ENCODE data around the gene DLGAP1.

The DLGAP1 gene

DNA sequence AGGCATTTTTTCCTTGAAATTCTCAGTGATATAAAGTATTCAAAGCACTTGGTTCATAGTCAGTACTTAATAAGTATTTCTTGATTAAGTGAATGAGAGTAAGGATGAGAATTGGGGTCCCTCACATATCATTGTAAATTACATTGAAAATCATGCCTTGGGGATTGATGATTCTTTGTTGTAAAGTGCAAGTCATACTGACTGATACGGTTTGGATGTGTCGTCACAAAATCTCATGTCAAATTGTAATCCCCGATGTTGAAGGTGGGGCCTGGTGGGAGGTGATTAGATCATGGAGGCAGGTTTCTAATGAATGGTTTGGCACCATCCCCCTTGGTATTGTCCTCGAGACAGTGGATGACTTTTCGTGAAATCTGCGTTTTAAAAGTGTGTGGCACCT, 385.9 kb downstream of the DLGAP1 start:
- TF ChIP-seq, protein P1, sequence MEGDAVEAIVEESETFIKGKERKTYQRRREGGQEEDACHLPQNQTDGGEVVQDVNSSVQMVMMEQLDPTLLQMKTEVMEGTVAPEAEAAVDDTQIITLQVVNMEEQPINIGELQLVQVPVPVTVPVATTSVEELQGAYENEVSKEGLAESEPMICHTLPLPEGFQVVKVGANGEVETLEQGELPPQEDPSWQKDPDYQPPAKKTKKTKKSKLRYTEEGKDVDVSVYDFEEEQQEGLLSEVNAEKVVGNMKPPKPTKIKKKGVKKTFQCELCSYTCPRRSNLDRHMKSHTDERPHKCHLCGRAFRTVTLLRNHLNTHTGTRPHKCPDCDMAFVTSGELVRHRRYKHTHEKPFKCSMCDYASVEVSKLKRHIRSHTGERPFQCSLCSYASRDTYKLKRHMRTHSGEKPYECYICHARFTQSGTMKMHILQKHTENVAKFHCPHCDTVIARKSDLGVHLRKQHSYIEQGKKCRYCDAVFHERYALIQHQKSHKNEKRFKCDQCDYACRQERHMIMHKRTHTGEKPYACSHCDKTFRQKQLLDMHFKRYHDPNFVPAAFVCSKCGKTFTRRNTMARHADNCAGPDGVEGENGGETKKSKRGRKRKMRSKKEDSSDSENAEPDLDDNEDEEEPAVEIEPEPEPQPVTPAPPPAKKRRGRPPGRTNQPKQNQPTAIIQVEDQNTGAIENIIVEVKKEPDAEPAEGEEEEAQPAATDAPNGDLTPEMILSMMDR (IDR thresholded peaks at IDR 0.05; ENCODE audit: low read depth, low read length), result no peak
- no peak for DNase-seq (ENCODE audit: low read depth in 2 of 2)
- no peak overlapping the region for H3K4me3 ChIP-seq (replicated peaks in 1 of 2; ENCODE audit: low read depth in 2 of 2, low read length in 2 of 2)

- peak; percentile 65 to 67 for DNase-seq (ENCODE audit: low read depth in 2 of 2)
- no peak overlapping the region for H3K4me3 ChIP-seq (replicated peaks in 1 of 2; ENCODE audit: low read depth in 2 of 2, low read length in 2 of 2)
- TF ChIP-seq, protein P1 (IDR thresholded peaks at IDR 0.05; ENCODE audit: low read depth, low read length), result peak; percentile 85
Measured at GRCh38 chr18:4068552-4069158, 386.5 kb downstream of the DLGAP1 start.

- TF ChIP-seq, protein P1 (IDR thresholded peaks at IDR 0.05; ENCODE audit: low read depth, low read length), result no peak
- DNase-seq (ENCODE audit: low read depth in 2 of 2), result no peak
Measured at GRCh38 chr18:4063545-4063944, 391.6 kb downstream of the DLGAP1 start.

GRCh38 chr18:4060427-4061281, 394.5 kb downstream of the DLGAP1 start:
- DNase-seq (ENCODE audit: low read depth in 2 of 2), result peak in 1 of 2 donors; percentile 5
- H3K4me3 ChIP-seq (replicated peaks in 1 of 2; ENCODE audit: low read depth in 2 of 2, low read length in 2 of 2), result no peak overlapping the region
- TF ChIP-seq, protein P1 (IDR thresholded peaks at IDR 0.05; ENCODE audit: low read depth, low read length), result no peak

More at GRCh38 chr18:4063545-4063944, 391.6 kb downstream of the DLGAP1 start:
- H3K4me3 ChIP-seq (replicated peaks in 1 of 2; ENCODE audit: low read depth in 2 of 2, low read length in 2 of 2), result no peak overlapping the region

- no peak overlapping the region for H3K4me3 ChIP-seq (replicated peaks in 1 of 2; ENCODE audit: low read depth in 2 of 2, low read length in 2 of 2)
- TF ChIP-seq, protein P1 (IDR thresholded peaks at IDR 0.05; ENCODE audit: low read depth, low read length), result no peak
- no peak for DNase-seq (ENCODE audit: low read depth in 2 of 2)
Measured at GRCh38 chr18:4058179-4058578, 396.9 kb downstream of the DLGAP1 start.

DNA sequence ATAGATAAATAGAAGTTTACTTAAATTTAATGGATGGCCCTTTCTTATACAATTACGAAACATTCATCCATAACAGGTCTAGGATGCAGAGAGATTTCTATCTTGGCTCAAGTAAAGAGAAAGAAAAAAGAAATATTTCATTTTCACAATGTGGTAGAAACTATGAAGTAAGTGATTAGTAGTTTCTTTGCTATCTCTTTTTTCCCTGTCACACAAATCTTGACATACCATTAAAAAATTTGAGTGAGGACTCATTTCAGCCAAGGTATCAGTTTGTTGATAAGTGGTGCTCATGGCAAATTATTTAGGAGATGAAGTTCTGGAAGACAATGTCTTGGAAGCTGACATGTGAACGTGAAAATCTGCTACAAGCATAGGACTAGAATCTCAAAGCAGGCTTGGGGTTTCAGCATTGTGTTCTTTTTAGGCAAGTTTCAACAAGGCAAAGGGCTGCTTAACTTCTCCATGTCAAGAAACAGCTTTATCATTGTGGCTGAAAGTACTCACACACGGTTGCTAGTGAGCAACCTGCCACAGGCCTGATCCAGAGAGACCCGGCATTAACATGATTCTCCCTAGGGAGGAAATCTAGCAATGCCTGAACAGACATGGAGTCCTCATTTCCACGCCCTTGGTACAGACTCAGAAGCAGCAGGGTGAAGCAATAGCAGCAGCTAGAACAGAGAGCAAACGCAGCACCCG, 414.6 kb downstream of the DLGAP1 start:
- no peak overlapping the region for H3K4me3 ChIP-seq (replicated peaks in 1 of 2; ENCODE audit: low read depth in 2 of 2, low read length in 2 of 2)
- TF ChIP-seq, protein P1 (IDR thresholded peaks at IDR 0.05; ENCODE audit: low read depth, low read length), result no peak

More for the DNA sequence above, 414.6 kb downstream of the DLGAP1 start:
- no peak for DNase-seq (ENCODE audit: low read depth in 2 of 2)
